ENCODE measurements around the gene ANKRD7.

ANKRD7 gene

DNA sequence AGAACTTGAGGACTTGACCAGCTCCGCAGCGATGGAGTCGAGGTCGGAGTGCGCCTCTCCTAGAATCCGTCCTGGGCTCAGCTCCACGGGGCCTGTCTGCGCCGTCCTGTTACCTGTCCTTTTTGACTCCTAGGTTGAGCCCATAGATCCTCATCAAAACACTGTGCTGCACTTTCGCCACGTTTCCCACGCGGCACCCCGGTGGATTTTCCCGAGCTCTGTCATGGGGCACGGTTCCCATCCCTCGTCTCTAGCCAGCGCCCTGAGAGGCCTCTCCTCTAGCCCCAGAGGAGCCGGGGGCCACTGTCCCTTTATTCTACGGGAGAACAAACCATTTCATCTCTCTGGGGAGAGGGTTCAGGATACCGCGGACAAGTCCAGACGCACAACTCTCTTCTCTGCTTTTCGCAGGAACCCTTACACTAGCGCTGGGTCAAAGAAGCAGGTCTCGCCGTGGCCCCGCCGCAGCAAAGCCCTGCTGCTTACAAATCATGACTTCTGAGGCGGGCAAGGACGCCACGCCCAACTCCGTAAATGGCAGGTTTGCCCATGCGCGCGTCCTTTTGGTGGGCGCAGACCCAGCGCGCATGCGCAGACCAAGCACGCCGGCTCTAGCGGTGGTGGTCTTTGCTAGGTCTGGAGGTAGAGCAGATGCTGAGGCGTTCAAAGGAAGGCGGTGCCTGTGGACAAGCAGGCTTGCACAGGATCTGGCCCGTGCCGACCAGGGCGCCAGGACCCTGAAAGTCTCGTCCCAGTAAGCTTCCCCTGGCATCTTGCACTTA lies 10.3 kb upstream of the ANKRD7 start:
- H3K4me2 ChIP-seq: peak overlapping the region; percentile 33
- TF ChIP-seq, protein P1, sequence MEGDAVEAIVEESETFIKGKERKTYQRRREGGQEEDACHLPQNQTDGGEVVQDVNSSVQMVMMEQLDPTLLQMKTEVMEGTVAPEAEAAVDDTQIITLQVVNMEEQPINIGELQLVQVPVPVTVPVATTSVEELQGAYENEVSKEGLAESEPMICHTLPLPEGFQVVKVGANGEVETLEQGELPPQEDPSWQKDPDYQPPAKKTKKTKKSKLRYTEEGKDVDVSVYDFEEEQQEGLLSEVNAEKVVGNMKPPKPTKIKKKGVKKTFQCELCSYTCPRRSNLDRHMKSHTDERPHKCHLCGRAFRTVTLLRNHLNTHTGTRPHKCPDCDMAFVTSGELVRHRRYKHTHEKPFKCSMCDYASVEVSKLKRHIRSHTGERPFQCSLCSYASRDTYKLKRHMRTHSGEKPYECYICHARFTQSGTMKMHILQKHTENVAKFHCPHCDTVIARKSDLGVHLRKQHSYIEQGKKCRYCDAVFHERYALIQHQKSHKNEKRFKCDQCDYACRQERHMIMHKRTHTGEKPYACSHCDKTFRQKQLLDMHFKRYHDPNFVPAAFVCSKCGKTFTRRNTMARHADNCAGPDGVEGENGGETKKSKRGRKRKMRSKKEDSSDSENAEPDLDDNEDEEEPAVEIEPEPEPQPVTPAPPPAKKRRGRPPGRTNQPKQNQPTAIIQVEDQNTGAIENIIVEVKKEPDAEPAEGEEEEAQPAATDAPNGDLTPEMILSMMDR (conservative IDR thresholded peaks at IDR 0.05; ENCODE audit: low read depth, low read length): no peak
- H3K79me2 ChIP-seq (ENCODE audit: insufficient read depth, low read depth): no peaks in the 10 kb centered on the region
- H3K27ac ChIP-seq: no peak overlapping the region
- H4K20me1 ChIP-seq (ENCODE audit: insufficient read depth): no peaks in the 10 kb centered on the region
- peak overlapping the region; percentile 58 for H2AFZ ChIP-seq (ENCODE audit: low read depth)
- no peaks in the 10 kb centered on the region for H3K36me3 ChIP-seq (ENCODE audit: insufficient read depth)
- H3K4me1 ChIP-seq (ENCODE audit: low read depth, poor library complexity, severe bottlenecking): no peaks in the 10 kb centered on the region
- H3K9ac ChIP-seq: peak overlapping the region; percentile 6; the same call in 1 of the 2 replicates
- H3K4me3 ChIP-seq (IDR thresholded peaks at IDR 0.05; ENCODE audit: insufficient read depth, low read depth, low read length): no peak overlapping the region
- H3K27me3 ChIP-seq (ENCODE audit: insufficient read depth, low read depth): no peaks in the 10 kb centered on the region

DNA sequence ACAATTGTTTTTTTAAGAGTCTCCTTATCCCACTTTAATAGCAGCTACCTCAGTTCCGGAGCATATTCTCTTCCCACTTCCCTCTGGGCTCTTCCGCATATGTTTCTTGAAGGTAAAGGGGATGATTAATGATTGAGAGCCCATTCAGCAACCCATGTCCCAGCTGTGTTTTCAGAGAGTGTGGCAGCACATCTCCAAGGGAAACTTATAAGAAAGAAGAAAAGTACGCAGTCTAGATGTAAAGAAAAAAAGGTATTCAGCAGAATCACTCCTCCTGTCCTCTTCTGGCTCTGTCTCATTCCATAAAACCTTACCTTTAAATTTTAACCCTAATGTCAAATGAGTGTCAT lies 9.7 kb upstream of the ANKRD7 start:
- H3K4me1 ChIP-seq (ENCODE audit: low read depth, poor library complexity, severe bottlenecking): no peaks in the 10 kb centered on the region
- no peak overlapping the region for H3K9ac ChIP-seq

DNA sequence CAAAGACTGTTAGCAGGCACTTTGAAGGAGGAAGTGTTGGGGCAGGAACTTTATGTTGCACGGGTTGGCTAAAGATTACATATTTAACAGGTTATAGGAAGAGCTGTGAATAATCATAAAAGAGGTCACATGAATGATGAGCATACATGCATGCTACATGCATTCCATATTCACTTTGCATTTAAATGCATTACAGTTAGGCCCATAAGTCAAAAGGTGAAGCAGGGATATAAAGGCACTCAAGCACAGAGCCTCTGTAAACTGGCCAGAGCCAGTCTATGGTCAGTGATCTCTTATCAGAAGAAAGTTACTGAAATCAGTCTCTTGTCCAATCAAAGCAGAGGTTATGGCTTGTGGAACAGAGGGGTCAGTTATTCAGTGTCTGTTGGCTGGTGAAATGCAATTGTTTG lies 7.3 kb upstream of the ANKRD7 start:
- no peaks in the 10 kb centered on the region for H4K20me1 ChIP-seq (ENCODE audit: insufficient read depth)
- H3K4me2 ChIP-seq: no peak overlapping the region
- no peak overlapping the region for H2AFZ ChIP-seq (ENCODE audit: low read depth)
- H3K27ac ChIP-seq: no peak overlapping the region
- no peaks in the 10 kb centered on the region for H3K79me2 ChIP-seq (ENCODE audit: insufficient read depth, low read depth)
- no peaks in the 10 kb centered on the region for H3K36me3 ChIP-seq (ENCODE audit: insufficient read depth)
- H3K4me3 ChIP-seq (IDR thresholded peaks at IDR 0.05; ENCODE audit: insufficient read depth, low read depth, low read length): no peak overlapping the region
- H3K4me1 ChIP-seq (ENCODE audit: low read depth, poor library complexity, severe bottlenecking): no peaks in the 10 kb centered on the region
- no peaks in the 10 kb centered on the region for H3K27me3 ChIP-seq (ENCODE audit: insufficient read depth, low read depth)
- TF ChIP-seq, protein P1 (conservative IDR thresholded peaks at IDR 0.05; ENCODE audit: low read depth, low read length): no peak
- no peak overlapping the region for H3K9ac ChIP-seq

More for the DNA sequence above, 9.7 kb upstream of the ANKRD7 start:
- Histone ChIP-seq H3K36me3 (ENCODE audit: insufficient read depth) (no peaks in the 10 kb centered on the region), H3K79me2 (ENCODE audit: insufficient read depth, low read depth) (no peaks in the 10 kb centered on the region), H3K27me3 (ENCODE audit: insufficient read depth, low read depth) (no peaks in the 10 kb centered on the region), H3K4me3 (IDR thresholded peaks at IDR 0.05; ENCODE audit: insufficient read depth, low read depth, low read length) (no peak overlapping the region), H3K4me2 (peak overlapping the region; percentile 33), H4K20me1 (ENCODE audit: insufficient read depth) (no peaks in the 10 kb centered on the region), H2AFZ (ENCODE audit: low read depth) (peak overlapping the region; percentile 58), H3K27ac (no peak overlapping the region)
- TF ChIP-seq, protein P1 (conservative IDR thresholded peaks at IDR 0.05; ENCODE audit: low read depth, low read length): no peak

DNA sequence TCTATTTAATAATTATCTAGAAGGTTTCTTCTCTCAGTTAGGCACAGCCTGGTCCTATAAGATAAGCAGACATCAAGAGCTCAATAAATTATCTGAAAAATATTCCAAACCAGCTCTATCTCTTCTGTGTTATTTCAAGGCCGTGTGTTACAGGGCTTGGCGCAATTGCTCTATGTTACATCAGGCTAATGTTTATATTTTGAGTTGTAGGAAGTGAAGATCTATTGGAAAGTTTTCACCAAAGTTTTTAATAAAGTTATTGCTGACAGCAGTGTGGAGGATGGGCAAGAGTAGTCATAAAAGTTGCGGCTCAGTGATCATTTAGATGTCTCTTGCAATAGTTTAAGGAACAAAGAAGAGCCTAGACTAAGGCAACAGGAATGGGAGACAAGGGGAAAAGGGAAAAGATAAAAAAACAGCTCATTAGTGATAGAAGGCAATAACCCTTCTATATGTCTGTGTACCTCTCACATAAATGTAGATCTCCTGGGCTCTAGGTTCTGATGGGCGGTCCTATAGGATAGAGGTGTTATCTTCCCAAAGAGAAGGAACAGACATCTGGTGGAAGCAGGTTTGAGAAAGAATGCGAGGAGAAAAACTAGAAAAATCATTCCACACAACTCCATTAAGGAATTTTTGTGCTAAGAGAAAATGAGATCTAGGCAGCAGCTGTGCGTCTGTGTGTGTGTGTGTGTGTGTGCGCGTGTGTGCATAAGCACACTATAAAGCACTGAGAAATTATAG lies 5.9 kb upstream of the ANKRD7 start:
- H2AFZ ChIP-seq (ENCODE audit: low read depth): no peak overlapping the region
- H3K79me2 ChIP-seq (ENCODE audit: insufficient read depth, low read depth): no peaks in the 10 kb centered on the region
- H3K4me3 ChIP-seq (IDR thresholded peaks at IDR 0.05; ENCODE audit: insufficient read depth, low read depth, low read length): no peak overlapping the region
- H3K27ac ChIP-seq: no peak overlapping the region
- no peaks in the 10 kb centered on the region for H4K20me1 ChIP-seq (ENCODE audit: insufficient read depth)
- H3K9ac ChIP-seq: no peak overlapping the region
- no peaks in the 10 kb centered on the region for H3K27me3 ChIP-seq (ENCODE audit: insufficient read depth, low read depth)
- H3K36me3 ChIP-seq (ENCODE audit: insufficient read depth): no peaks in the 10 kb centered on the region
- no peaks in the 10 kb centered on the region for H3K4me1 ChIP-seq (ENCODE audit: low read depth, poor library complexity, severe bottlenecking)
- H3K4me2 ChIP-seq: no peak overlapping the region
- TF ChIP-seq, protein P1 (conservative IDR thresholded peaks at IDR 0.05; ENCODE audit: low read depth, low read length): no peak

All from KMS-11 (cell line).